Ishikawa (cell line): ENCODE data around the gene ABTB2.

Source experiments
- CEBPB ChIP-seq: IDR thresholded peaks from 2 replicates; pipeline ENCODE4 v1.6.1; 2012
- CREB1 ChIP-seq: IDR thresholded peaks from 2 replicates; pipeline ENCODE4 v1.6.1; 2012; ENCODE audit warnings: low read depth
- EP300 ChIP-seq: IDR thresholded peaks from 2 replicates; pipeline ENCODE4 v1.6.1; 2012; ENCODE audit warnings: borderline replicate concordance
- FOXM1 ChIP-seq: IDR thresholded peaks from 2 replicates; pipeline ENCODE4 v1.6.1; 2012; ENCODE audit warnings: low read depth, borderline replicate concordance
- NFIC ChIP-seq: IDR thresholded peaks from 2 replicates; pipeline ENCODE4 v1.6.1; 2012
- TAF1 ChIP-seq: IDR thresholded peaks from 2 replicates; pipeline ENCODE4 v1.6.1; 2012; ENCODE audit warnings: low read depth, mild to moderate bottlenecking
- USF1 ChIP-seq: IDR thresholded peaks from 2 replicates; pipeline ENCODE4 v1.6.1; 2012
- YY1 ChIP-seq: IDR thresholded peaks from 2 replicates; pipeline ENCODE4 v1.6.1; 2012; ENCODE audit warnings: low read depth

- no peak for TF ChIP-seq CEBPB
- no peak for TF ChIP-seq YY1
- TF ChIP-seq FOXM1: no peak
- no peak for TF ChIP-seq NFIC
- no peak for TF ChIP-seq EP300
- no peak for TF ChIP-seq TAF1
- TF ChIP-seq USF1: no peak
- TF ChIP-seq CREB1: no peak
These were observed 2.1 kb downstream of the ABTB2 start for GRCh38 chr11:34355726-34356125.
